NCI-H2107 treated with DMSO at 0.1 percent for 48 hours (cell line): Measurements from ENCODE around the gene TMEM145.
"Not testable (repeated sequence)": the region's sequence is repeated elsewhere in the genome, so short reads cannot be mapped to it uniquely, and the experiment has no call there.

Experiments
- DNase-seq: peaks from one replicate; lab custom pipeline; 2025; ENCODE audit not compliant: unreplicated experiment; lab: John Stamatoyannopoulos, UW

Gene TMEM145

GRCh38 chr19:42313096-42313839, at the start of gene TMEM145:
TSS of gene TMEM145 (plus strand) at chr19:42313309. CDS start at chr19:42313377, 68 bp downstream.
- DNase-seq = peak; percentile 16

- not testable (repeated sequence) for DNase-seq
These were observed 47.0 kb upstream of the TMEM145 start for GRCh38 chr19:42266105-42266504.

DNA sequence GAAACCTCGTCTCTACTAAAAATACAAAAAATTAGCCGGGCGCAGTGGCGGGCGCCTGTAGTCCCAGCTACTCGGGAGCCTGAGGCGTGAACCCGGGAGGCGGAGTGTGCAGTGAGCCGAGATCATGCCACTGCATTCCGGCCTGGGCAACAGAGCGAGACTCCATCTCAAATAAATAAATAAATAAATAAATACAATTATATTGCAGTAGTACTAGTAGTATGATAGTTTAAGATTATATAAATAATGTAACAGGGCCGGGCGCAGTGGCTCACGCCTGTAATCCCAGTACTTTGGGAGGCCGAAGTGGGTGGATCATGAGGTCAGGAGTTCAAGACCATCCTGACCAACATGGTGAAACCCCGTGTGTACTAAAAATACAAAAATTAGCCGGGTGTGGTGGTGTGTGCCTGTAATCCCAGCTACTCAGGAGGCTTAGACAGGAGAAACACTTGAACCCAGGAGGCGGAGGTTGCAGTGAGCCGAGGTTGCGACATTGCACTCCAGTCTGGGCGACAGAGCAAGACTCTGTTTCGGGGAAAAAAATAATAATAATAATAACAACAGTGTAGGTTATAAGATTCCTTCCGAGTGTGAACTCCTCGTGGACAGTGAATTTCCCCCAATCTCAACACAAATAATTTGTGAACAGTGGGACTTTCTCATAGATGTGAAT, 46.0 kb upstream of the TMEM145 start:
- not testable (repeated sequence) for DNase-seq

DNA sequence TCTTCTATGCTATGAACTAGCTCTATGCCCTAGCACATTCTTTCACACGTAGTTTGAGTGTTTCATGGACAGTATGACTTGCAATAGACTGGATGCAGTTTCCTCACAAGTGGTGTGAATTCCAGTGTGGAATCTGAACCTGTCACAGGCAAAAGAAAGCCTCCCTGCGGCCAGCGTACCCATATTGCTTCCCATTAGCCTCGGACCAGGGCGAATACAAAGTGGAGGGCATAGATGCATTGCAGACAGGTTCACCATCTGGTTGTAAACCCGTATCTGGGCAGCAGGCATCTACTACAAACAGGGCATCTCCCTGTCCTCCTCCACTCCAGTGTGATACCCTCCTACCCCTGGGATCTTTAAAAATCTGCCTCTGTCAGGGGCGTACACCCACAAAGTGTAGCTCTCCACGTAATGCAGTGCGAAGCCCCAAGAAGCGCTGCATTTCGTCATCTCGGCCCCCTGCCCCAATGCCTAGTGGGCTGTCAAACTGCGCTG, 45.4 kb upstream of the TMEM145 start:
- DNase-seq = no peak

DNA sequence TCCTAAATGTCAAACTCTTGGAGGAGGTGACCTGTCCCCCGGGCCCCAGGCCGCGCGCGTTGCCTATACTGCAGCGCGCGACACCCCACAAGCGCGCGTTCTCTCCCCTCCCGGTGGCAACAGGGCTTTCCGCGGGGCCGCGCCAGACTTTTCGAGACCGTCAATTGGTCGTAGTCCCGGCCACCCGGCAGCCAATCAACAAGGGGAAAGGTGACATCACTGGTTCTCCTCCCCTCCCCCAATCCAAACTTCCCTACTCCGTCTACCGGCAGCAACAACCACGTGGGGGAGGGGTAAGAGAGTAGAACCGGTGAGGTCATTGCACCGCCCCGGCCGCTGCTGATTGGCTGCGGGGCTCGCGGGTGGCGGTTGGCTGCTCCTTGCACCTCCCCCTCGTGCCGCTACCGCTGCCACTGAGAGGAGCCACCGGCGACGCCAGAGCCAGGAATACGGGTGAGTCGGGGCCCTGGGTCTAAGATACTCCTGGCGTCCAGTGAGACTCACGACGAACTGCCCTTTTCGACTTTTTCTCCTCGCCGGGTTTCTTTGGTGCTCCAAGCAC, 44.9 kb upstream of the TMEM145 start:
- peak; percentile 99 for DNase-seq

GRCh38 chr19:42268704-42269477, 44.2 kb upstream of the TMEM145 start, which contains the start of gene CIC:
TSS of gene CIC (plus strand) at chr19:42269252. CDS start at chr19:42271784, 2,532 bp downstream.
- peak; percentile 100 for DNase-seq

DNA sequence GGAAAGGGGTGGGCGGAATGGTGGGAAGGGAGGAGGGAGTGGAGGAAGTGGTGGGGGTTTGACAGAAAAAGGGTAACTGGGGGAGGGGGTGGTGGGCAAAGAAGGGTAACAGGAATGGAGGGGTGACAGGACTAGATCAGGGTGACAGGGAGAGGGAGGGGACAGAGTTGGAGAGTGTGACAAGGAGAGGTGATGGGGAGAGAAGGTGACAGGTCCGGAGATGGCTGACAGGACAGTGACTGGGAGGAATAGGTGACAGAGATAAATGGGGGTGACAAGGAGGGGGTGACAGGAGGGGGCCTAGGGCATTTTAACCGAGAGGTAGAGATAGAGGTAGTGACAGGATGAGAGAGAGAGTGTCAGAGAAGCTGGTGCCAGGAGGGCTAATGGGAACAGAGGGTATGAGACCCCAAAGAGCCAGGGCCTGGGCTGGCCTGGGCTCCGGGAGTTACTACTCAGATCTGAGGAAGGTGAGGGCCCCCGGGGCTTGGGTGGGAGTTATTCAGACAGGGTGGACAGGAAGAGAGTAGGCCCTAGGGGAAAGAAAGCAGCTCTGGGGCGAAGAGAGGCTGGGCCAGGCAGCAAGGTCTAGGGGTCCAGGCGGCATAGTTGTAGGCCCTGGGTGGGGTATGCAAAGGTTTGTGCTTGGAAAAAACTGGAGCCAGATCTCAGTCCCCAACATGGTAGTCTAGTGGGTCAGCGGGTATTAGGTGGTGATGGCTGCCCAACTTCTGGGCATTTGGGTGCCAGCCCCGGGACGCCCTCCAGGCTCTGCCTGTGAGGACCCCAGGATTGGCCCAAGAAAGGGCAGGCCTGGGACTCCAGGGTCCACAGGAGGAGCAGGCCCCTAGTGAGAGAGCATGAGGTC, 43.4 kb upstream of the TMEM145 start:
- DNase-seq = no peak

- DNase-seq = peak; percentile 15
These were observed 42.6 kb upstream of the TMEM145 start for GRCh38 chr19:42270346-42271044.

GRCh38 chr19:42271045-42271419, 42.1 kb upstream of the TMEM145 start:
- no peak for DNase-seq

- no peak for DNase-seq
These were observed 41.1 kb upstream of the TMEM145 start for GRCh38 chr19:42271861-42272534.

- no peak for DNase-seq
These were observed 40.6 kb upstream of the TMEM145 start for GRCh38 chr19:42272535-42272897.

DNA sequence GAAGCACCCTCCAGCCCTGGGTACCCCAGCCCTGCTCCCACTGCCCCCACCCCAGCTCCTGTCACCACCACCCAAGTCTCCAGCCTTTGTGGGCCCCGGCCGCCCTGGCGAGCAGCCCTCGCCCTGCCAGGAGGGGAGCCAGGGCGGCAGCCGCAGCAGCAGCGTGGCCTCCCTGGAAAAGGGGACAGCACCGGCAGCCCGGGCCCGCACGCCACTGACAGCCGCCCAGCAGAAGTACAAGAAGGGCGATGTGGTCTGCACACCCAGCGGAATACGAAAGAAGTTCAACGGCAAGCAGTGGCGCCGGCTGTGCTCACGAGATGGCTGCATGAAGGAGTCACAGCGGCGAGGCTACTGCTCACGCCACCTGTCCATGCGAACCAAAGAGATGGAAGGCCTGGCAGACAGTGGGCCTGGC, 40.1 kb upstream of the TMEM145 start:
- DNase-seq = no peak

DNA sequence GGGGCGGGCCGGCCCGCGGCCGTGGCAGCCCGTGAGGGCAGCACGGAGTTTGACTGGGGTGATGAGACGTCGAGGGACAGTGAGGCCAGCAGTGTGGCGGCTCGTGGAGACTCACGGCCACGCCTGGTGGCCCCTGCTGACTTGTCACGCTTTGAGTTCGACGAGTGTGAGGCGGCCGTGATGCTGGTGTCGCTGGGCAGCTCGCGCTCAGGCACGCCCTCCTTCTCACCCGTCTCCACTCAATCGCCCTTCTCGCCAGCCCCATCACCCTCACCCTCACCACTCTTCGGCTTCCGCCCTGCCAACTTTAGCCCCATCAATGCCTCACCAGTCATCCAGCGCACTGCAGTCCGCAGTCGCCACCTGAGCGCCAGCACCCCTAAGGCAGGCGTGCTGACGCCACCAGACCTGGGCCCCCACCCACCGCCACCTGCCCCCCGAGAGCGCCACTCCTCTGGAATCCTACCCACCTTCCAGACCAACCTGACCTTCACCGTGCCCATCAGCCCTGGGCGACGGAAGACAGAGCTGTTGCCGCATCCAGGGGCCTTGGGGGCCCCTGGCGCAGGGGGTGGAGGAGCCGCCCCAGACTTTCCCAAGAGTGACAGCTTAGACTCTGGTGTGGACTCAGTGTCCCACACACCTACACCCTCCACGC, 39.6 kb upstream of the TMEM145 start:
- no peak for DNase-seq

- no peak for DNase-seq
These were observed 38.9 kb upstream of the TMEM145 start for GRCh38 chr19:42274065-42274682.

- no peak for DNase-seq
These were observed 38.0 kb upstream of the TMEM145 start for GRCh38 chr19:42275103-42275502.

DNA sequence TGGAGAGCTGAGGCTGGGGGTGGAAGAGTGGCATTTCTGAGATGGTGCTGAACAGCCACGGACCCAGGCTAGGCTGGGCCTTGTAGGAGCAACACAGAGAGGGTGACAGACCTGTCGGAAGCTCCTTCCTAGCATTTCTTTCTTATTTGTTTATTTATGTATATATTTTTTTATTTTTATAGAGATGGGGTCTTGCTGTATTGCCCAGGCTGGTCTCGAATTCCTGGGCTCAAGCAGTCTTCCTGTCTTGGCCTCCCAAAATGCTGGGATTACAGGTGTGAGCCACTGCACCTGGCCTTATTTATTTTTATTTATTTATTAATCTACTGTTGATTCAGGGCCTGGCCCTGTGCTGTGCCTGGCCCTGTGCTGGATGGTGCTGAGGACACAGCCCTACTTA, 37.6 kb upstream of the TMEM145 start:
- DNase-seq = no peak

- no peak for DNase-seq
These were observed 36.8 kb upstream of the TMEM145 start for GRCh38 chr19:42276284-42276683.

DNA sequence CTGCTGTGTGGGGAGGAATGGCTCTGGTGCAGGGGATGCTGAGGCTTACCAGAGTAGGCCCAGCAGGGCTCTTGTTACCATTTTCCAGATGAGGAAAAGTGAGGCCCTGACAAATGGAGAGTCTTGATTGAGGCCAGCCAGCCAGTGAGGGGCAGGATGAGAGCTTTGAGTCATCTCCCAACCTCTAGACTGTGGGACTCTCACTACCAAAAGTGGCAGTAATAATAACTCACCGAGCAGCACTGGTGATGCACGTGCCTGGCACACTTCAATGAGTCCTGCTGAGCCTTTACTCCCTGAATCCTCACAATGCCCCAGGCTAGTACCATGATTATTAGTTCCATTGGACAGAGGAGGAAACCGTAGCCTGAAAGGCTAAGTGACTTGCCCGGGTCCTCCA, 36.3 kb upstream of the TMEM145 start:
- no peak for DNase-seq
